HG02588 (cell line): ENCODE data around the gene CEACAM1.
"Not testable (repeated sequence)": the region's sequence is repeated elsewhere in the genome, so short reads cannot be mapped to it uniquely, and the experiment has no call there.

Experiments
- ATAC-seq: cut with Tn5 transposase; IDR thresholded peaks from one replicate; pipeline ENCODE4 v1.9.1; 2021; ENCODE audit warnings: mild to moderate bottlenecking, moderate library complexity; ENCODE audit not compliant: unreplicated experiment

Gene CEACAM1

GRCh38 chr19:42528354-42529247 lies at the start of gene CEACAM1:
CEACAM1 (minus strand) TSS chr19:42528481; CDS start chr19:42528374, 107 bp downstream.
- ATAC-seq: no peak

- ATAC-seq: no peak
Observed at GRCh38 chr19:42577016-42577415, 48.7 kb upstream of the CEACAM1 start.

GRCh38 chr19:42576241-42576640 lies 48.0 kb upstream of the CEACAM1 start:
- no peak for ATAC-seq

- no peak for ATAC-seq
Observed at GRCh38 chr19:42573642-42574041, 45.4 kb upstream of the CEACAM1 start.

- ATAC-seq: no peak
Observed at GRCh38 chr19:42571116-42571515, 42.8 kb upstream of the CEACAM1 start.

GRCh38 chr19:42569193-42569592 lies 40.9 kb upstream of the CEACAM1 start:
- ATAC-seq: no peak

- ATAC-seq: no peak
Observed at GRCh38 chr19:42568006-42568405, 39.7 kb upstream of the CEACAM1 start.

- ATAC-seq: no peak
Observed at GRCh38 chr19:42567567-42567966, 39.3 kb upstream of the CEACAM1 start.

- no peak for ATAC-seq
Observed at GRCh38 chr19:42563352-42564210, 35.3 kb upstream of the CEACAM1 start.

- no peak for ATAC-seq
Observed at GRCh38 chr19:42561512-42561911, 33.2 kb upstream of the CEACAM1 start.

- no peak for ATAC-seq
Observed at GRCh38 chr19:42560731-42561130, 32.5 kb upstream of the CEACAM1 start.

- no peak for ATAC-seq
Observed at GRCh38 chr19:42558450-42559150, 30.3 kb upstream of the CEACAM1 start.

- ATAC-seq: not testable (repeated sequence)
Observed at GRCh38 chr19:42557386-42557871, 29.1 kb upstream of the CEACAM1 start.

GRCh38 chr19:42555801-42556200 lies 27.5 kb upstream of the CEACAM1 start:
- no peak for ATAC-seq

GRCh38 chr19:42555317-42555716 lies 27.0 kb upstream of the CEACAM1 start:
- no peak for ATAC-seq

- ATAC-seq: no peak
Observed at GRCh38 chr19:42554046-42554575, 25.8 kb upstream of the CEACAM1 start.

GRCh38 chr19:42553292-42554045 lies 25.2 kb upstream of the CEACAM1 start:
- ATAC-seq: no peak

GRCh38 chr19:42552086-42553065 lies 24.1 kb upstream of the CEACAM1 start:
- ATAC-seq: no peak

GRCh38 chr19:42550521-42550920 lies 22.2 kb upstream of the CEACAM1 start:
- ATAC-seq: not testable (repeated sequence)
